Measurements from ENCODE around the gene SUGCT.
"Not testable (repeated sequence)": the region's sequence is repeated elsewhere in the genome, so short reads cannot be mapped to it uniquely, and the experiment has no call there.

SUGCT gene

GRCh38 chr7:40147371-40148246 is 12.8 kb downstream of the SUGCT start:
- no peak overlapping the region for H2BK5ac ChIP-seq (ENCODE audit: low read depth, low read length, poor library complexity)
- H3K4me1 ChIP-seq (ENCODE audit: control insufficient read depth in 1 of 2, insufficient read depth in 2 of 2, low read length in 2 of 2) = no peaks in the 10 kb centered on the region
- WGBS (ENCODE audit: extremely low coverage, insufficient coverage, insufficient read length) = no CpG with 5 or more reads among the region's 19 CpGs
- no peak overlapping the region for H3K4me3 ChIP-seq (ENCODE audit: low read depth, low read length)
- no peaks in the 10 kb centered on the region for H3K79me1 ChIP-seq (ENCODE audit: low read length)
- H3K27me3 ChIP-seq (ENCODE audit: insufficient read depth, low read length) = no peaks in the 10 kb centered on the region
- no peak overlapping the region for H3K14ac ChIP-seq (ENCODE audit: low read length)
- no peak for DNase-seq
- H3K23ac ChIP-seq (ENCODE audit: low read length) = no peak overlapping the region
- no peak overlapping the region for H3K9ac ChIP-seq (ENCODE audit: low read length)
- H4K8ac ChIP-seq (ENCODE audit: low read depth, low read length) = no peak overlapping the region
- no peak overlapping the region for H4K12ac ChIP-seq (ENCODE audit: low read depth, low read length)
- H3K4ac ChIP-seq (ENCODE audit: low read depth, low read length) = no peak overlapping the region
- H3K79me2 ChIP-seq (ENCODE audit: control insufficient read depth, insufficient read depth, low read length, poor library complexity) = no peaks in the 10 kb centered on the region
- H2BK12ac ChIP-seq (ENCODE audit: low read length) = no peak overlapping the region
- no peak overlapping the region for H4K91ac ChIP-seq (ENCODE audit: low read depth, low read length)
- H3K36me3 ChIP-seq (ENCODE audit: control insufficient read depth in 1 of 2, insufficient read depth in 2 of 2, low read length in 2 of 2) = no peaks in the 10 kb centered on the region
- H3K9me3 ChIP-seq (ENCODE audit: insufficient read depth, low read depth, low read length) = peaks cover 3% of the 10 kb centered on the region
- H3K18ac ChIP-seq (ENCODE audit: low read length) = no peak overlapping the region
- no peak overlapping the region for H2AFZ ChIP-seq (ENCODE audit: insufficient read depth, low read length, poor library complexity)
- H3K27ac ChIP-seq (ENCODE audit: low read depth, low read length) = no peak overlapping the region
- no peak overlapping the region for H2BK120ac ChIP-seq (ENCODE audit: insufficient read depth, low read length, poor library complexity)
- no peak overlapping the region for H3K4me2 ChIP-seq (ENCODE audit: low read length)
- H2AK5ac ChIP-seq (ENCODE audit: low read length) = no peak overlapping the region

GRCh38 chr7:40148247-40148580 is 13.4 kb downstream of the SUGCT start:
- not testable (repeated sequence) for DNase-seq; H3K4ac ChIP-seq (ENCODE audit: low read depth, low read length); H3K14ac ChIP-seq (ENCODE audit: low read length); H2BK120ac ChIP-seq (ENCODE audit: insufficient read depth, low read length, poor library complexity); H3K27ac ChIP-seq (ENCODE audit: low read depth, low read length); H3K9ac ChIP-seq (ENCODE audit: low read length); H2AK5ac ChIP-seq (ENCODE audit: low read length); H3K4me1 ChIP-seq (ENCODE audit: control insufficient read depth in 1 of 2, insufficient read depth in 2 of 2, low read length in 2 of 2); H3K9me3 ChIP-seq (ENCODE audit: insufficient read depth, low read depth, low read length); H3K79me1 ChIP-seq (ENCODE audit: low read length); H2BK12ac ChIP-seq (ENCODE audit: low read length); H3K79me2 ChIP-seq (ENCODE audit: control insufficient read depth, insufficient read depth, low read length, poor library complexity); H2AFZ ChIP-seq (ENCODE audit: insufficient read depth, low read length, poor library complexity); H4K8ac ChIP-seq (ENCODE audit: low read depth, low read length); H3K27me3 ChIP-seq (ENCODE audit: insufficient read depth, low read length); H3K18ac ChIP-seq (ENCODE audit: low read length); H4K12ac ChIP-seq (ENCODE audit: low read depth, low read length); H3K4me2 ChIP-seq (ENCODE audit: low read length); H4K91ac ChIP-seq (ENCODE audit: low read depth, low read length); H3K23ac ChIP-seq (ENCODE audit: low read length); H3K4me3 ChIP-seq (ENCODE audit: low read depth, low read length); H3K36me3 ChIP-seq (ENCODE audit: control insufficient read depth in 1 of 2, insufficient read depth in 2 of 2, low read length in 2 of 2); H2BK5ac ChIP-seq (ENCODE audit: low read depth, low read length, poor library complexity)
- no CpG with 5 or more reads among the region's 7 CpGs for WGBS (ENCODE audit: extremely low coverage, insufficient coverage, insufficient read length)

- Histone ChIP-seq H3K4me3 (ENCODE audit: low read depth, low read length) (no peak overlapping the region), H3K27me3 (ENCODE audit: insufficient read depth, low read length) (no peaks in the 10 kb centered on the region), H3K79me1 (ENCODE audit: low read length) (no peaks in the 10 kb centered on the region), H3K23ac (ENCODE audit: low read length) (no peak overlapping the region), H3K79me2 (ENCODE audit: control insufficient read depth, insufficient read depth, low read length, poor library complexity) (no peaks in the 10 kb centered on the region), H4K8ac (ENCODE audit: low read depth, low read length) (no peak overlapping the region), H3K9ac (ENCODE audit: low read length) (no peak overlapping the region), H2BK120ac (ENCODE audit: insufficient read depth, low read length, poor library complexity) (no peak overlapping the region), H2BK5ac (ENCODE audit: low read depth, low read length, poor library complexity) (no peak overlapping the region), H3K9me3 (ENCODE audit: insufficient read depth, low read depth, low read length) (peaks cover 3% of the 10 kb centered on the region), H3K27ac (ENCODE audit: low read depth, low read length) (no peak overlapping the region), H3K36me3 (ENCODE audit: control insufficient read depth in 1 of 2, insufficient read depth in 2 of 2, low read length in 2 of 2) (no peaks in the 10 kb centered on the region), H3K18ac (ENCODE audit: low read length) (no peak overlapping the region), H3K4me2 (ENCODE audit: low read length) (no peak overlapping the region), H4K91ac (ENCODE audit: low read depth, low read length) (no peak overlapping the region), H3K14ac (ENCODE audit: low read length) (no peak overlapping the region), H4K12ac (ENCODE audit: low read depth, low read length) (no peak overlapping the region), H2BK12ac (ENCODE audit: low read length) (no peak overlapping the region), H2AFZ (ENCODE audit: insufficient read depth, low read length, poor library complexity) (no peak overlapping the region), H3K4me1 (ENCODE audit: control insufficient read depth in 1 of 2, insufficient read depth in 2 of 2, low read length in 2 of 2) (no peaks in the 10 kb centered on the region), H3K4ac (ENCODE audit: low read depth, low read length) (no peak overlapping the region), H2AK5ac (ENCODE audit: low read length) (no peak overlapping the region)
- no CpG with 5 or more reads among the region's 2 CpGs for WGBS (ENCODE audit: extremely low coverage, insufficient coverage, insufficient read length)
- DNase-seq = no peak
Measured at GRCh38 chr7:40148671-40149070, 13.9 kb downstream of the SUGCT start.

DNA sequence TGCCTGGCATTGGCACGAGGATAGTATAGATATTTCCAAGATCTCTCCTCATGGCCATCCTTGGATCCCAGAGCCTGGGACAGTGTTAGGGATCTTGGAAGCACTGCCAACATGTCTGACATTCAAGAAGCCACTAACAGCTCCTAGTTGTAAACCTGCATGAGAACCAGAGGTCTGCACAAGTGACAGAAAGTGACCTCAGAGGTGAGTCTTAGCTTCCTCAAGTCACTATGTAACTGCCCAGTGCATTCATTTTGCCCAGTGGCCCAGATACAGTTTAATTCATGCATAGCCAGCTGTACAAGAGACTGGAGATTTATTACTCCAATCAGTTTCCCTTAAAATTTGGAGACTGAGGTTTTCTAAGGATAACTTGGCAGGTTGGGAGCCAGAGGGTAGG is 16.7 kb downstream of the SUGCT start:
- Histone ChIP-seq H3K4me1 (ENCODE audit: control insufficient read depth in 1 of 2, insufficient read depth in 2 of 2, low read length in 2 of 2) (no peaks in the 10 kb centered on the region), H3K18ac (ENCODE audit: low read length) (no peak overlapping the region), H3K9me3 (ENCODE audit: insufficient read depth, low read depth, low read length) (no peaks in the 10 kb centered on the region), H2BK12ac (ENCODE audit: low read length) (no peak overlapping the region), H3K4ac (ENCODE audit: low read depth, low read length) (no peak overlapping the region), H2BK120ac (ENCODE audit: insufficient read depth, low read length, poor library complexity) (no peak overlapping the region), H3K4me3 (ENCODE audit: low read depth, low read length) (no peak overlapping the region), H4K91ac (ENCODE audit: low read depth, low read length) (no peak overlapping the region), H3K79me2 (ENCODE audit: control insufficient read depth, insufficient read depth, low read length, poor library complexity) (no peaks in the 10 kb centered on the region), H4K12ac (ENCODE audit: low read depth, low read length) (no peak overlapping the region), H2BK5ac (ENCODE audit: low read depth, low read length, poor library complexity) (no peak overlapping the region), H3K79me1 (ENCODE audit: low read length) (no peaks in the 10 kb centered on the region), H3K23ac (ENCODE audit: low read length) (no peak overlapping the region), H2AK5ac (ENCODE audit: low read length) (no peak overlapping the region), H3K9ac (ENCODE audit: low read length) (no peak overlapping the region), H4K8ac (ENCODE audit: low read depth, low read length) (no peak overlapping the region), H3K27me3 (ENCODE audit: insufficient read depth, low read length) (no peaks in the 10 kb centered on the region), H2AFZ (ENCODE audit: insufficient read depth, low read length, poor library complexity) (no peak overlapping the region), H3K4me2 (ENCODE audit: low read length) (no peak overlapping the region), H3K27ac (ENCODE audit: low read depth, low read length) (no peak overlapping the region), H3K14ac (ENCODE audit: low read length) (no peak overlapping the region), H3K36me3 (ENCODE audit: control insufficient read depth in 1 of 2, insufficient read depth in 2 of 2, low read length in 2 of 2) (no peaks in the 10 kb centered on the region)
- peak; percentile 9 to 54 for DNase-seq
- WGBS (ENCODE audit: extremely low coverage, insufficient coverage, insufficient read length) = no CpG with 5 or more reads among the region's 1 CpG

Measured in trophoblast cell (in vitro differentiated cells and primary cell).